Karpas-422 (cell line): ENCODE data around the gene CYP4F11. TPM values are rescaled to one million over a fixed set of nuclear protein-coding genes. Genes with fewer than 3 reads are reported as not detected.
"Not testable (repeated sequence)": the region's sequence is repeated elsewhere in the genome, so short reads cannot be mapped to it uniquely, and the experiment has no call there.

ENCODE experiments used
- DNase-seq: peaks from one replicate; pipeline ENCODE4 v3.0.0-alpha.2; 2015
- H2AFZ ChIP-seq: fragments of 200-600 bp; sonication (generic); 2 replicates; pipeline ENCODE4 v1.6.1; 2014; ENCODE audit warnings: antibody characterized with exemption, low read length, mixed read lengths
- H3K27ac ChIP-seq: fragments of 200-600 bp; sonication (generic); 2 replicates; pipeline ENCODE4 v1.5.1; 2014; ENCODE audit warnings: mild to moderate bottlenecking, low read length, moderate library complexity
- H3K27me3 ChIP-seq: fragments of 200-600 bp; sonication (generic); 2 replicates; pipeline ENCODE4 v1.6.1; 2014; ENCODE audit warnings: low read length, mixed read lengths
- H3K36me3 ChIP-seq: fragments of 200-600 bp; sonication (generic); 2 replicates; pipeline ENCODE4 v1.6.1; 2014; ENCODE audit warnings: low read length, mixed read lengths; ENCODE audit not compliant: insufficient read depth
- H3K4me1 ChIP-seq: fragments of 200-600 bp; sonication (generic); 2 replicates; pipeline ENCODE4 v1.6.1; 2014; ENCODE audit warnings: mild to moderate bottlenecking, low read length, mixed read lengths
- H3K4me2 ChIP-seq: fragments of 200-600 bp; sonication (generic); 2 replicates; pipeline ENCODE4 v1.6.1; 2014; ENCODE audit warnings: low read length, low read depth, mild to moderate bottlenecking; ENCODE audit not compliant: poor library complexity, severe bottlenecking
- H3K4me3 ChIP-seq: fragments of 200-600 bp; sonication (generic); 2 replicates; pipeline ENCODE4 v1.5.1; 2014; ENCODE audit warnings: mild to moderate bottlenecking, antibody characterized with exemption, low read length, mixed read lengths
- H3K79me2 ChIP-seq: fragments of 200-600 bp; sonication (generic); 2 replicates; pipeline ENCODE4 v1.6.1; 2014; ENCODE audit warnings: mild to moderate bottlenecking, low read length, mixed read lengths
- H3K9ac ChIP-seq: fragments of 200-600 bp; sonication (generic); 2 replicates; pipeline ENCODE4 v1.6.0; 2014; ENCODE audit warnings: low read length
- H3K9me2 ChIP-seq: fragments of 200-600 bp; sonication (generic), shearing (Covaris generic); replicated peaks from 2 replicates; pipeline ENCODE4 v1.6.0; 2014; ENCODE audit warnings: mild to moderate bottlenecking, low read length, moderate library complexity; ENCODE audit not compliant: insufficient read depth
- H3K9me3 ChIP-seq: fragments of 300-700, 200-600 bp; sonication (generic); 2 replicates; pipeline ENCODE4 v1.6.1; 2014; ENCODE audit warnings: low read length, mixed read lengths
- H4K20me1 ChIP-seq: fragments of 200-600 bp; sonication (generic); 2 replicates; pipeline ENCODE4 v1.6.1; 2014; ENCODE audit warnings: mild to moderate bottlenecking, antibody characterized with exemption, low read length, low read depth; ENCODE audit not compliant: insufficient read depth
- total RNA-seq: library from RNA; depleted of rRNA; stranded (reverse); fragments of >200 nt; shearing (Covaris generic); gene quantifications from 2 replicates; pipeline ENCODE4 v1.2.3, GENCODE V29; 2014; ENCODE audit warnings: low replicate concordance

The CYP4F11 gene
- total RNA-seq, 1 experiment from 2014 or later = not detected

- H3K27me3 ChIP-seq = no peaks in the 10 kb centered on the region
- no peaks in the 10 kb centered on the region for H3K36me3 ChIP-seq
- no peaks in the 10 kb centered on the region for H3K4me1 ChIP-seq
- H3K27ac ChIP-seq = no peak overlapping the region
- no peaks in the 10 kb centered on the region for H3K9me2 ChIP-seq
- H3K9me3 ChIP-seq = no peaks in the 10 kb centered on the region; the same call in 1 of the 2 replicates
- H4K20me1 ChIP-seq = no peaks in the 10 kb centered on the region
- no peak for DNase-seq
- no peaks in the 10 kb centered on the region for H3K79me2 ChIP-seq
- no peak overlapping the region for H3K4me3 ChIP-seq
- no peak overlapping the region for H3K9ac ChIP-seq
- no peak overlapping the region for H3K4me2 ChIP-seq
- no peak overlapping the region for H2AFZ ChIP-seq
Observed at GRCh38 chr19:15913830-15914229, 20.5 kb downstream of the CYP4F11 start.

DNA sequence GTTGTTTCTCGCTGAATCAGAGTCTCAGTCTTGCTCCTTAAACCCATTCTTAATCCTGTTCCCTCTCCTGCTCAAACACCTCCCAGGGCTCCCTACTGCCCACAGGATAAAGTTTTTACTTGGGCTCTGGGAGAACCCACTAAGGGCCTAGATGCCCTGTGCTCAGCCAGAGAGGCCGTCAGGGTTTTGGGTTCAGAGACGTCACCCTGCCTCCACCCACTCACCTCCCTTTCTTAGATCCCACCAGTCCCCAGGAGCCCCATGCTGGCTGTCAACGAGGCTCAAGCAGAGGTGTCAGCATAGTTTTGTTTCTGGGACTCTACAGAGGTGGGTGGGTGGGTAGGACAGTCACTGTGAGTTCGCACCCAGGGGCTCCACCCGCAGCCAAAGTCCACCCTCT lies 20.9 kb downstream of the CYP4F11 start:
- no peak for DNase-seq
- no peak overlapping the region for H3K4me3 ChIP-seq
- H3K79me2 ChIP-seq = no peaks in the 10 kb centered on the region
- no peaks in the 10 kb centered on the region for H3K9me2 ChIP-seq
- no peaks in the 10 kb centered on the region for H3K36me3 ChIP-seq
- H3K27ac ChIP-seq = no peak overlapping the region
- no peak overlapping the region for H3K4me2 ChIP-seq
- H3K4me1 ChIP-seq = no peaks in the 10 kb centered on the region
- H2AFZ ChIP-seq = no peak overlapping the region
- H3K9me3 ChIP-seq = no peaks in the 10 kb centered on the region; the same call in 1 of the 2 replicates
- H3K27me3 ChIP-seq = no peaks in the 10 kb centered on the region
- no peaks in the 10 kb centered on the region for H4K20me1 ChIP-seq
- no peak overlapping the region for H3K9ac ChIP-seq

DNA sequence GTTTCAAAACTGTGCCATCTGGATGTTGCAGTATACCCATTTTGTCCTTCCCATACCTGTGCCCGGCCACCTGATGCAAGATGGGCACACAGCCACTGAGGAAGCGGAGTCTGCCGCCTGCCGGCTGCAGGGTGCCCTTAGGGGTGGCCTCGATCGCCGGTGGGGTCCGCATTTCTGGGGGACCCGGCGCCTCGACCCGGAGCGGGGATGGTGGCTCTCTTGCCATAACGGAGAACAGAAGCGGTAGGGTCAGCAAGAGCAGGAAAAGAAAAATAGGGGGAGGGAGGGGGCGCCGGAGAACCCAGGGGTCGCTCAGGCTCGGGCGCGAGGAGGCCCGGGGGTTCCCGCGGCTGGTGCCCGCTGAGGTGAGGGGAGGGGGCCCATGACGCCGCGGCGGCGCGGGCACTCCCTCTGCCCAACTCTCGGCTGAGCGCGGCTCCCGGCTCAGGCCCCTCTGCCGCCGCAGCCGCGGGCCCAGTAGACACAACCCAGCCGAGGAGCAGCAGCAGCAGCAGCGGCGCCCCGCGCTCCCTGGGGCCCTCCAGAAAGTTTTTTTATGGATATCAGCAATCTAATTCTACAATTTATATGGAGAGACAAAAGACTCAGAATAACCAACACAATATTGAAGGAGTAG lies 22.6 kb downstream of the CYP4F11 start:
- Histone ChIP-seq H3K4me2 (no peak overlapping the region), H3K27me3 (no peaks in the 10 kb centered on the region), H2AFZ (no peak overlapping the region), H3K79me2 (no peaks in the 10 kb centered on the region), H3K9me2 (no peaks in the 10 kb centered on the region), H3K27ac (no peak overlapping the region), H3K9me3 (no peaks in the 10 kb centered on the region; the same call in 1 of the 2 replicates), H3K36me3 (no peaks in the 10 kb centered on the region), H3K4me1 (no peaks in the 10 kb centered on the region), H3K4me3 (no peak overlapping the region), H4K20me1 (no peaks in the 10 kb centered on the region), H3K9ac (no peak overlapping the region)
- no peak for DNase-seq

DNA sequence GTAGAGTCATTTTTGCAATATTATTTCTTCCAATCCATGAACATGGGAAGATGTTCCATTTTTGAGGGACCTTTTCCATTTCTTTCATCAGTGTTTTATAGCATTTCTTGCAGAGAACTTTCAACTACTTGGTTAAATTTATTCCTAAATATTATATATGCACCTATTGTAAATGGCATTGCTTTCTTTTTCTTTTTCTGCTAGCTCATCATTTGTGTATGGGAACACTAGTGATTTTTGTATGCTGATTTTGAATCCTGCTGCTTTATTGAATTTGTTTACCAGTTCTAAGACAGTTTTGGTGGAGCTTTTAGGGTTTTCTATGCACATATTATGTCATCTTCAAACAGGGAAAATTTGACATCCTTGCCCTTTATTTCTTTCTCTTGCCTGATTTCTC lies 29.3 kb downstream of the CYP4F11 start:
- Histone ChIP-seq H3K9me2 (no peaks in the 10 kb centered on the region), H3K27ac (no peak overlapping the region), H3K27me3 (no peaks in the 10 kb centered on the region), H3K79me2 (no peaks in the 10 kb centered on the region), H2AFZ (no peak overlapping the region), H3K9ac (no peak overlapping the region), H3K36me3 (no peaks in the 10 kb centered on the region), H3K4me2 (no peak overlapping the region), H3K4me1 (no peaks in the 10 kb centered on the region), H3K9me3 (no peaks in the 10 kb centered on the region), H4K20me1 (no peaks in the 10 kb centered on the region), H3K4me3 (no peak overlapping the region)
- DNase-seq = no peak

- H3K36me3 ChIP-seq, H2AFZ ChIP-seq, H3K4me3 ChIP-seq, H3K4me1 ChIP-seq, H3K9me3 ChIP-seq, H3K79me2 ChIP-seq, H3K4me2 ChIP-seq, H3K27me3 ChIP-seq, H3K9me2 ChIP-seq, H3K9ac ChIP-seq, DNase-seq, H3K27ac ChIP-seq, H4K20me1 ChIP-seq: not testable (repeated sequence)
Observed at GRCh38 chr19:15902898-15903297, 31.4 kb downstream of the CYP4F11 start.

DNA sequence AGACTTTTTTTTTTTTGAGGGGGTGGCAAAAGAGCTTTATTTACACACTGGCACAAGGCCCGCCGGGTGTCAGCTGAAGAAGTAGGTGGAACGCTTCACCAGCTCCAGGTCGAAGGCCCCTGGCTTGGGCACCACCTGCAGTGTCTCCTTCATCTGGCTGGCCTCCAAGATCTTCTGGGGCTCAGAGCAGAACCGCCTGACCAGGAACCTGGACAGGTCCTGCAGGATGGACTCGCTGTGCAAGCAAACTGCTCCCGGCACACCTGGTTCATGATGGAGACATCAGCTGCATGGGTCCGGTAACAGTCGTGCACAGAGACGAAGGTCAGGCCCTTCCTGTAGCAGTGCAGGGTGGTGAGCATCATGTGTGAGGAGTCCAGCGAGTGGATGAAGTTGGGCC lies 32.1 kb downstream of the CYP4F11 start:
- DNase-seq = no peak

DNA sequence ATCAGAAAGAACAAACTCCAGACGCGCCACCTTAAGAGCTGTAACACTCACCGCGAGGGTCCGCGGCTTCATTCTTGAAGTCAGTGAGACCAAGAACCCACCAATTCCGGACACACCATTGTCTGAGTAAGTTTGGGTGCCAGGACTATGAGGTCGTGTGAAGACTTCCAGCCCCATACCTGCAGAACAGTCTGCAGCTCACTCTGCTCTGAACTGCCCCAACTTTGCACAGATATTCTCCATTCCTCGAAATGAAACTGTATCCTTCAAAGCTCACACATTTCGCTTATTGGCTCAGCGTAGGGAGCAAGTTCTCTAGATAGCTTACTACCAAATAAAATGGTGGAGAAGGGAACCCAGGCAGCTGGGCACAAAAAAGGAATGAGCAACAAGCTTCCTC lies 33.8 kb downstream of the CYP4F11 start:
- Histone ChIP-seq H3K9ac (no peak overlapping the region), H2AFZ (no peak overlapping the region), H3K79me2 (no peaks in the 10 kb centered on the region), H3K4me1 (no peaks in the 10 kb centered on the region), H3K9me2 (no peaks in the 10 kb centered on the region), H3K9me3 (no peaks in the 10 kb centered on the region), H3K4me2 (no peak overlapping the region), H3K27ac (no peak overlapping the region), H3K36me3 (no peaks in the 10 kb centered on the region), H3K27me3 (no peaks in the 10 kb centered on the region), H4K20me1 (no peaks in the 10 kb centered on the region), H3K4me3 (no peak overlapping the region)
- no peak for DNase-seq

More for the DNA sequence above, 32.1 kb downstream of the CYP4F11 start:
- Histone ChIP-seq H2AFZ (no peak overlapping the region), H3K9ac (no peak overlapping the region), H3K79me2 (no peaks in the 10 kb centered on the region), H3K4me3 (no peak overlapping the region), H3K36me3 (no peaks in the 10 kb centered on the region), H3K27me3 (no peaks in the 10 kb centered on the region), H3K9me2 (no peaks in the 10 kb centered on the region), H3K9me3 (no peaks in the 10 kb centered on the region), H3K27ac (no peak overlapping the region), H4K20me1 (no peaks in the 10 kb centered on the region), H3K4me2 (no peak overlapping the region), H3K4me1 (no peaks in the 10 kb centered on the region)

- not testable (repeated sequence) for H3K9me2 ChIP-seq, H3K4me3 ChIP-seq, H3K27ac ChIP-seq, H2AFZ ChIP-seq, H4K20me1 ChIP-seq, H3K9me3 ChIP-seq, H3K9ac ChIP-seq, DNase-seq, H3K79me2 ChIP-seq, H3K36me3 ChIP-seq, H3K27me3 ChIP-seq, H3K4me1 ChIP-seq, H3K4me2 ChIP-seq
Observed at GRCh38 chr19:15900032-15900431, 34.3 kb downstream of the CYP4F11 start.

- H2AFZ ChIP-seq, H3K4me3 ChIP-seq, DNase-seq, H3K9me3 ChIP-seq, H3K36me3 ChIP-seq, H3K9me2 ChIP-seq, H3K4me2 ChIP-seq, H3K27me3 ChIP-seq, H3K9ac ChIP-seq, H4K20me1 ChIP-seq, H3K79me2 ChIP-seq, H3K27ac ChIP-seq, H3K4me1 ChIP-seq: not testable (repeated sequence)
Observed at GRCh38 chr19:15899561-15899960, 34.8 kb downstream of the CYP4F11 start.
